Endothelial cell of umbilical vein (primary cell): ENCODE measurements around the gene ANKRD63. TPM values are rescaled to one million over a fixed set of nuclear protein-coding genes. Genes with fewer than 3 reads are reported as not detected.

Experiments used
- BruUV-seq: library from RNA; stranded (reverse); fragments of 400-500 nt; replicated peaks from 2 replicates; lab custom pipeline; 2021; lab: Mats Ljungman, UMichigan
- CTCF ChIA-PET: fragments of 300-600, 350-600 bp; sonication (Branson Sonifier 250); formaldehyde crosslinking; loops from one replicate; lab custom pipeline; 2021; ENCODE audit warnings: antibody characterized with exemption, inconsistent platforms; lab: Charles Lee
- POLR2A ChIA-PET: fragments of 300-600, 350-600 bp; sonication (Branson Sonifier 250); formaldehyde crosslinking; loops from one replicate; lab custom pipeline; 2021; ENCODE audit warnings: antibody characterized with exemption, inconsistent platforms; lab: Charles Lee
- DNase-seq: peaks from one replicate; pipeline ENCODE4 v3.0.0-alpha.2; 2011; ENCODE audit warnings: low read depth, low spot score
- FAIRE-seq: peaks from 2 replicates; lab custom pipeline; 2011; peaks lifted over from hg19 to GRCh38; lab: Jason Lieb, UNC
- H2AFZ ChIP-seq: 2 replicates; pipeline ENCODE4 v1.6.0; 2012; ENCODE audit warnings: low read depth, low read length, control low read depth, inconsistent platforms
- H3K27ac ChIP-seq: 2 replicates; pipeline ENCODE4 v1.5.1; 2011; ENCODE audit warnings: low read depth, mild to moderate bottlenecking, control low read depth, low read length, moderate library complexity; ENCODE audit not compliant: insufficient read depth
- H3K27me3 ChIP-seq, 2 experiments: 2 replicates each; pipeline versions ENCODE4 v1.6.0 to v1.6.1; 2011; ENCODE audit warnings: low read length in 2 of 2, mixed read lengths in 1 of 2; ENCODE audit not compliant: control insufficient read depth in 2 of 2, insufficient read depth in 2 of 2
- H3K36me3 ChIP-seq, 2 experiments: 2 replicates in 1 of 2; 3 replicates in 1 of 2; pipeline ENCODE4 v1.5.1; 2011; ENCODE audit warnings: low read length in 2 of 2, mild to moderate bottlenecking in 1 of 2, moderate library complexity in 1 of 2; ENCODE audit not compliant: control insufficient read depth in 2 of 2, insufficient read depth in 2 of 2; ENCODE audit errors: extremely low read depth in 1 of 2
- H3K4me1 ChIP-seq: 3 replicates; pipeline ENCODE4 v1.5.1; 2011; ENCODE audit warnings: mild to moderate bottlenecking, low read length; ENCODE audit not compliant: control insufficient read depth, insufficient read depth; ENCODE audit errors: extremely low read depth
- H3K4me2 ChIP-seq: 2 replicates; pipeline ENCODE4 v1.6.1; 2011; ENCODE audit warnings: low read length, control low read depth, mixed read lengths; ENCODE audit not compliant: insufficient read depth
- H3K4me3 ChIP-seq, 3 experiments: fragments of 200-600 bp in 1 of 3; sonication (generic), shearing (Covaris generic) in 1 of 3; replicated peaks in 1 of 3; 2 replicates each; pipeline ENCODE4 v1.5.1; 2011 to 2016; ENCODE audit warnings: control low read depth in 3 of 3, low read length in 3 of 3, mild to moderate bottlenecking in 2 of 3, inconsistent platforms in 1 of 3, low read depth in 1 of 3, moderate library complexity in 1 of 3; ENCODE audit not compliant: insufficient read depth in 1 of 3
- H3K79me2 ChIP-seq: 2 replicates; pipeline ENCODE4 v1.6.0; 2012; ENCODE audit warnings: low read length, inconsistent platforms; ENCODE audit not compliant: control insufficient read depth, insufficient read depth
- H3K9ac ChIP-seq: replicated peaks from 2 replicates; pipeline ENCODE3; 2011; ENCODE audit warnings: low read length, control low read depth; ENCODE audit not compliant: insufficient read depth; ENCODE audit errors: extremely low read depth
- H3K9me1 ChIP-seq: replicated peaks from 3 replicates; pipeline ENCODE4 v1.6.0; 2011; ENCODE audit warnings: mild to moderate bottlenecking, low read length; ENCODE audit not compliant: control insufficient read depth, insufficient read depth; ENCODE audit errors: extremely low read depth
- H3K9me3 ChIP-seq: replicated peaks from 2 replicates; pipeline ENCODE4 v1.5.1; 2012; ENCODE audit warnings: low read length, inconsistent platforms; ENCODE audit not compliant: control insufficient read depth, insufficient read depth
- H4K20me1 ChIP-seq: replicated peaks from 2 replicates; pipeline ENCODE3; 2011; ENCODE audit warnings: mild to moderate bottlenecking, low read length; ENCODE audit not compliant: control insufficient read depth, insufficient read depth; ENCODE audit errors: extremely low read depth
- EZH2 ChIP-seq: IDR thresholded peaks from 2 replicates; pipeline ENCODE4 v1.6.1; 2012; ENCODE audit warnings: borderline replicate concordance, low read depth, mild to moderate bottlenecking, moderate library complexity, low read length, inconsistent platforms; ENCODE audit not compliant: severe bottlenecking
- GATA2 ChIP-seq: IDR thresholded peaks from 2 replicates; pipeline ENCODE4 v1.7.0; 2011; ENCODE audit warnings: low read depth, mild to moderate bottlenecking, moderate library complexity, mixed read lengths, low read length; ENCODE audit not compliant: insufficient read length, insufficient read depth
- MAX ChIP-seq: IDR thresholded peaks from 2 replicates; pipeline ENCODE4 v1.6.1; 2011; ENCODE audit not compliant: insufficient read depth, insufficient read length
- MYC ChIP-seq: IDR thresholded peaks from one replicate; pipeline ENCODE4 v1.6.1; 2011; ENCODE audit warnings: mild to moderate bottlenecking, low read depth, low read length
- POLR2AphosphoS5 ChIP-seq: IDR thresholded peaks from 2 replicates; pipeline ENCODE4 v1.6.1; 2012; ENCODE audit warnings: low read depth, mild to moderate bottlenecking, control low read depth, low read length, moderate library complexity; ENCODE audit not compliant: insufficient read depth
- dilution Hi-C: fragments of 300-500 bp; cut with MboI; formaldehyde crosslinking; loops from one replicate; pipeline ENCODE4 v1.15.0; 2019; ENCODE audit warnings: low sequenced_read_pairs; ENCODE audit not compliant: extremely low pct_ligation_motif_present
- intact Hi-C: fragments of 100-400 bp; cut with micrococcal nuclease; formaldehyde crosslinking; loops from one replicate; pipeline ENCODE4 v1.10.0; 2022
- polyA plus RNA-seq, 4 experiments: library from polyadenylated mRNA; depleted of rRNA in 3 of 4; stranded (reverse) in 3 of 4; unstranded in 1 of 4; fragments of >200 nt; gene quantifications; 2 replicates each; pipeline versions ENCODE4 v1.2.1 to v1.2.3, GENCODE V29; 2011 to 2012; ENCODE audit warnings: missing spikeins in 1 of 4
- total RNA-seq: library from RNA; stranded (reverse); gene quantifications from 2 replicates; pipeline ENCODE4 v1.2.3, GENCODE V29; 2021

The ANKRD63 gene
- total and polyA plus RNA-seq, 2 donors (not counting 3 experiments of a cell fraction or from before 2014, with no cell fraction given), result not detected

- Histone ChIP-seq H3K4me2 (peak overlapping the region; percentile 37), H2AFZ (peak overlapping the region; percentile 59), H3K27ac (no peak overlapping the region), H3K4me3 (peak overlapping the region in 2 of 3 experiments; percentile 22 to 28), H3K36me3 (no peaks in the 10 kb centered on the region), H4K20me1 (no peaks in the 10 kb centered on the region), H3K9ac (no peak overlapping the region), H3K4me1 (peaks cover 11% of the 10 kb centered on the region), H3K27me3 (peaks cover 34 to 37% of the 10 kb centered on the region in 2 experiments), H3K9me3 (no peaks in the 10 kb centered on the region), H3K79me2 (no peaks in the 10 kb centered on the region), H3K9me1 (no peaks in the 10 kb centered on the region)
- dilution Hi-C loops (no loop called here), intact Hi-C loops (no loop called here)
- FAIRE-seq (peak; percentile 12), DNase-seq (no peak)
- POLR2A ChIA-PET, result no interaction called here
- CTCF ChIA-PET, result interaction anchor here (1.1 to 2.4 kb wide), 4 partner anchors 21 to 36 kb away, joined by 4 to 31 read pairs (median 8); no protein-coding TSS in a partner anchor
- no peak for TF ChIP-seq MAX
- no peak for TF ChIP-seq EZH2
- TF ChIP-seq GATA2, result no peak
- TF ChIP-seq MYC, result no peak
- no peak for TF ChIP-seq POLR2AphosphoS5
- no TSS peak for BruUV-seq
Measured at GRCh38 chr15:40253167-40253790, 29.6 kb downstream of the ANKRD63 start.
